Left lung (tissue), 10 donors: ENCODE data around the gene TUBA1C. TPM values are rescaled to one million over a fixed set of nuclear protein-coding genes. Genes with fewer than 3 reads are reported as not detected.

Experiments used
- ATAC-seq: fragments of 200-7000 bp; cut with Tn5 transposase; one replicate; pipeline ENCODE4 v1.9.1; 2020; ENCODE audit warnings: moderate library complexity
- DNase-seq, 4 donors: peaks; one replicate each; pipeline ENCODE4 v3.0.0-alpha.2; 2013 to 2020
- H3K27ac ChIP-seq, 2 donors: fragments of 200-600 bp; sonication (generic) in 1 of 2; one replicate each; pipeline versions ENCODE4 v1.5.0 to v1.8.0; 2020 to 2021
- H3K27me3 ChIP-seq, 2 donors: fragments of 200-600 bp; sonication (generic) in 1 of 2; one replicate each; pipeline versions ENCODE4 v1.5.0 to v1.8.0; 2020 to 2021
- H3K36me3 ChIP-seq, 2 donors: fragments of 200-600 bp; sonication (generic) in 1 of 2; one replicate each; pipeline versions ENCODE4 v1.5.0 to v1.8.0; 2020 to 2021
- H3K4me1 ChIP-seq, 2 donors: fragments of 200-600 bp; one replicate each; pipeline ENCODE4 v1.8.0; 2021
- H3K4me3 ChIP-seq, 2 donors: fragments of 200-600 bp; sonication (generic) in 1 of 2; one replicate each; pipeline versions ENCODE4 v1.5.0 to v1.8.0; 2020 to 2021; ENCODE audit warnings: mild to moderate bottlenecking in 1 of 2
- H3K9me3 ChIP-seq, 2 donors: fragments of 200-600 bp; sonication (generic) in 1 of 2; one replicate each; pipeline versions ENCODE4 v1.5.0 to v1.8.0; 2020 to 2021
- intact Hi-C, 2 donors: fragments of 100-400 bp; cut with DNase I; formaldehyde crosslinking; loops; one replicate each; pipeline versions ENCODE4 v1.11.2 to v1.14.2; 2022
- polyA plus RNA-seq, 6 donors: library from polyadenylated mRNA; unstranded; fragments of 120-200 nt; gene quantifications; one replicate each; pipeline ENCODE4 v1.2.1, GENCODE V29; 2013; ENCODE audit not compliant: insufficient read length in 6 of 6
- total RNA-seq, 2 donors: library from RNA; stranded (reverse); fragmentation: NEBNext Ultra II Directional; extraction: Animal tissue kit (Norgen Biotek cat#: 25700); gene quantifications; one replicate each; pipeline ENCODE4 v1.2.1, GENCODE V29; 2021
- TF ChIP-seq, protein P1 (sequence below), 2 donors: fragments of 200-600 bp; sonication (generic) in 1 of 2; IDR thresholded peaks; one replicate each; pipeline versions ENCODE4 v1.5.0 to v1.8.0; 2021; ENCODE audit warnings: antibody characterized with exemption in 2 of 2
- donor health status: DM: no; HTN: yes; CAD: no.
- donor health status: DM: no; HTN: no; CAD: no.

Gene TUBA1C
- total and polyA plus RNA-seq, 8 donors: 112 to 235 (median 160) TPM

GRCh38 chr12:49288922-49289555 is 24.2 kb downstream of the TUBA1C start:
- peaks cover 0 to 9% of the 10 kb centered on the region in 2 donors for H3K4me1 ChIP-seq
- intact Hi-C loops: loop anchor here in 1 of 2 donors (10.0 kb wide), 1 partner anchor 56 kb away; the partner anchor contains the start of gene DNAJC22
- no peak for DNase-seq
- no peak for ATAC-seq
- H3K27me3 ChIP-seq: peaks cover 0 to 41% of the 10 kb centered on the region in 2 donors
- H3K27ac ChIP-seq: no peak overlapping the region
- no peaks in the 10 kb centered on the region for H3K36me3 ChIP-seq
- H3K4me3 ChIP-seq: no peak overlapping the region
- H3K9me3 ChIP-seq: no peaks in the 10 kb centered on the region
- TF ChIP-seq, protein P1, sequence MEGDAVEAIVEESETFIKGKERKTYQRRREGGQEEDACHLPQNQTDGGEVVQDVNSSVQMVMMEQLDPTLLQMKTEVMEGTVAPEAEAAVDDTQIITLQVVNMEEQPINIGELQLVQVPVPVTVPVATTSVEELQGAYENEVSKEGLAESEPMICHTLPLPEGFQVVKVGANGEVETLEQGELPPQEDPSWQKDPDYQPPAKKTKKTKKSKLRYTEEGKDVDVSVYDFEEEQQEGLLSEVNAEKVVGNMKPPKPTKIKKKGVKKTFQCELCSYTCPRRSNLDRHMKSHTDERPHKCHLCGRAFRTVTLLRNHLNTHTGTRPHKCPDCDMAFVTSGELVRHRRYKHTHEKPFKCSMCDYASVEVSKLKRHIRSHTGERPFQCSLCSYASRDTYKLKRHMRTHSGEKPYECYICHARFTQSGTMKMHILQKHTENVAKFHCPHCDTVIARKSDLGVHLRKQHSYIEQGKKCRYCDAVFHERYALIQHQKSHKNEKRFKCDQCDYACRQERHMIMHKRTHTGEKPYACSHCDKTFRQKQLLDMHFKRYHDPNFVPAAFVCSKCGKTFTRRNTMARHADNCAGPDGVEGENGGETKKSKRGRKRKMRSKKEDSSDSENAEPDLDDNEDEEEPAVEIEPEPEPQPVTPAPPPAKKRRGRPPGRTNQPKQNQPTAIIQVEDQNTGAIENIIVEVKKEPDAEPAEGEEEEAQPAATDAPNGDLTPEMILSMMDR (IDR thresholded peaks at IDR 0.05): no peak

- intact Hi-C loops: no loop called here
- H3K27ac ChIP-seq: no peak overlapping the region
Measured at GRCh38 chr12:49292729-49293055, 27.8 kb downstream of the TUBA1C start.

DNA sequence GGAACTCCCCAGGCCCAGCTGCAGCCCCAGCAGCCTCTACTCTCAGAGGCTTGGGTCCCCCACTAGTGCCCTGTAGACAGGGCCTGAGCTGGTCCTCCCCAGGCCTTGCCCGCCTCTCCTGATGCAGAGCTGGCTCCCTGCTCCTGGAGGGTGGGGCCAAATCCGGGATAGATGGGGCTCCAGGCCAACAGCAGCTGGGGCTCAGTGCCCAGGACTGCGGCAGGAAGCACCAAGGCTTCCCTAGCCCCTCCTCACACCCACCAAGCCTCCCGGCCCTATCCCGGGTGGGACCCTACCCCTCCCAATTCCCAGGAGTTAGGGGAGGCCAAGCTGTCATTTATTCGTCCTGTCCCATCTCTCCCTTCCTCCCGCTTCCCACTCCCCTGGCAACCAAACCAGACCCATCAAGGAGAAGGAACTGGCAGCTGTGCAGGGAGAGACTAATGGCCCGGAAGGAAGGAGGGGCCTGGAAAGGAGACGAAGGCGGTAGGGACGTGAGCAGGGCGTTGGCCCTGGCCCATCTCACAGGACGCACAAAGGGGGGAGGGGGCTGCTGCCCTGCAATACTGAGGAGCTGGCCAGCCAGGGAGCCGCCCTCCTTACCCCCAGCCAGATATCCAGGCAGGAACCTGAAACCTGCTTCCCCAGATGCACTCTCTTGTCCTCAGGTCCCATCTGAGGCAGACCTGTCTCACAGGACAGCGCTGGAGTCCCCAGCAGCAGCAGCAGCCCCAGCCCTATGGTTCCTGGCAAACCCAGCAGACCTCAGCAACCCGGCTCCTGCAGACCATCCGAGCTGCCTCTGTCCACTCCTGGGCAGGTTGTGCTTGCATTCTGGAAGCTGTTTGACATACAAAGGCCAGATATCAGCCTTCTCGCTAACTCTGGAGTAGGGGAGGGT is 28.4 kb downstream of the TUBA1C start:
- Histone ChIP-seq H3K36me3 (no peaks in the 10 kb centered on the region), H3K9me3 (no peaks in the 10 kb centered on the region), H3K27ac (no peak overlapping the region), H3K4me3 (no peak overlapping the region), H3K4me1 (peaks cover 20 to 22% of the 10 kb centered on the region in 2 donors), H3K27me3 (peaks cover 39 to 54% of the 10 kb centered on the region in 2 donors)
- DNase-seq (peak in 1 of 4 donors; percentile 58), ATAC-seq (peak; percentile 13)
- intact Hi-C loops: no loop called here
- TF ChIP-seq, protein P1 (IDR thresholded peaks at IDR 0.05): no peak

More at GRCh38 chr12:49292729-49293055, 27.8 kb downstream of the TUBA1C start:
- Histone ChIP-seq H3K4me3 (no peak overlapping the region), H3K27me3 (peaks cover 33 to 53% of the 10 kb centered on the region in 2 donors), H3K4me1 (peaks cover 20 to 22% of the 10 kb centered on the region in 2 donors), H3K9me3 (no peaks in the 10 kb centered on the region), H3K36me3 (no peaks in the 10 kb centered on the region)
- DNase-seq (no peak), ATAC-seq (no peak)
- TF ChIP-seq, protein P1 (IDR thresholded peaks at IDR 0.05): no peak

- intact Hi-C loops: no loop called here
- DNase-seq (no peak), ATAC-seq (no peak)
- Histone ChIP-seq H3K9me3 (no peaks in the 10 kb centered on the region), H3K4me1 (peaks cover 20 to 22% of the 10 kb centered on the region in 2 donors), H3K36me3 (no peaks in the 10 kb centered on the region), H3K27me3 (peaks cover 45 to 63% of the 10 kb centered on the region in 2 donors), H3K27ac (no peak overlapping the region), H3K4me3 (no peak overlapping the region)
- TF ChIP-seq, protein P1 (IDR thresholded peaks at IDR 0.05): no peak
Measured at GRCh38 chr12:49294086-49294803, 29.4 kb downstream of the TUBA1C start.

GRCh38 chr12:49294804-49295081 is 29.9 kb downstream of the TUBA1C start:
- intact Hi-C loops: no loop called here
- peaks cover 20 to 22% of the 10 kb centered on the region in 2 donors for H3K4me1 ChIP-seq
- no peaks in the 10 kb centered on the region for H3K9me3 ChIP-seq
- no peak overlapping the region for H3K27ac ChIP-seq
- ATAC-seq (no peak), DNase-seq (no peak)
- TF ChIP-seq, protein P1 (IDR thresholded peaks at IDR 0.05): no peak
- peaks cover 45 to 68% of the 10 kb centered on the region in 2 donors for H3K27me3 ChIP-seq
- no peak overlapping the region for H3K4me3 ChIP-seq
- H3K36me3 ChIP-seq: no peaks in the 10 kb centered on the region
